ENCODE results near the gene CERS1. TPM values are rescaled to one million over a fixed set of nuclear protein-coding genes. Genes with fewer than 3 reads are reported as not detected.

CERS1 gene
- total RNA-seq, 1 donor from 2014 or later: not detected

DNA sequence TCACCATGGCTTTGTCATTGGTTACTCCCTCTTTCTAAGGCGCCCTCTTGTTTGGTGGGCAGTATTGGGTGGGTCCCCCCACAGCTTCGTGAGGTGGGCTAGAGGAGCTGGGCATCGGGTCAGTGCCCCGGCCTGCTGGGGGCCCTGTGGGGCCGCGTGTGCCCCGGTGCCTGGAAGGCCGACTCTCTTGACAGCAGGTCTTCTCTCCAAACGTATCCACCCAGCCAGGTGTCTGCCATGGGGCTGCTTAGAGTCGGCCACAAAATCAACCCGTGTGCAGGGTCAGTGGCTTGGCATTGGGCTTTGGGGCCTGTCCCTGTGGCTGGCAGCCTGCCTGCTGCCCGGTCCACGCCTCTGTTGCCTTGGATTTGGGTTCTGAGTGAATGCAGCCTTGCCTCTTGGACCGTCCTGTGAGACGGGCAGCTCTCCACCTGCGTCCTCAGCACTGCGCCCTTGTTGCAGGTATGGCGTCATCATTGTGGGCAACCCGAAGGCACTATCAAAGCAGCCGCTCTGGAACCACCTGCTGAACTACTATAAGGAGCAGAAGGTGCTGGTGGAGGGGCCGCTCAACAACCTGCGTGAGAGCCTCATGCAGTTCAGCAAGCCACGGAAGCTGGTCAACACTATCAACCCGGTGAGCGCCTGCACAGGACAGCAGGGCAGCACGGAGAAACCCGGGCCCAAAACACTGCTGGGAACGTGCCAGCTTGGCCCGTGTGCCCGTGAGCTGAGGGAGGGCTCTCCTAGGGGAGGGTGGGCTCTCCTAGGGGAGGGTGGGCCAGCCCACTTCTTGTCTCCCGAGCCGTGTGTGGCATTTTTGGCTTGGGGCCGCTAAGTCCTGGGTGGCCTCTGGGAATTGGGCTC lies 32.7 kb downstream of the CERS1 start:
- DNase-seq (ENCODE audit: low spot score in 2 of 2): no peak
- peaks cover 95 to 100% of the 10 kb centered on the region in 2 donors for H3K36me3 ChIP-seq
- H3K4me1 ChIP-seq: no peaks in the 10 kb centered on the region
- intact Hi-C loops (cut with DNase I): no loop called here
- TF ChIP-seq, protein P1, sequence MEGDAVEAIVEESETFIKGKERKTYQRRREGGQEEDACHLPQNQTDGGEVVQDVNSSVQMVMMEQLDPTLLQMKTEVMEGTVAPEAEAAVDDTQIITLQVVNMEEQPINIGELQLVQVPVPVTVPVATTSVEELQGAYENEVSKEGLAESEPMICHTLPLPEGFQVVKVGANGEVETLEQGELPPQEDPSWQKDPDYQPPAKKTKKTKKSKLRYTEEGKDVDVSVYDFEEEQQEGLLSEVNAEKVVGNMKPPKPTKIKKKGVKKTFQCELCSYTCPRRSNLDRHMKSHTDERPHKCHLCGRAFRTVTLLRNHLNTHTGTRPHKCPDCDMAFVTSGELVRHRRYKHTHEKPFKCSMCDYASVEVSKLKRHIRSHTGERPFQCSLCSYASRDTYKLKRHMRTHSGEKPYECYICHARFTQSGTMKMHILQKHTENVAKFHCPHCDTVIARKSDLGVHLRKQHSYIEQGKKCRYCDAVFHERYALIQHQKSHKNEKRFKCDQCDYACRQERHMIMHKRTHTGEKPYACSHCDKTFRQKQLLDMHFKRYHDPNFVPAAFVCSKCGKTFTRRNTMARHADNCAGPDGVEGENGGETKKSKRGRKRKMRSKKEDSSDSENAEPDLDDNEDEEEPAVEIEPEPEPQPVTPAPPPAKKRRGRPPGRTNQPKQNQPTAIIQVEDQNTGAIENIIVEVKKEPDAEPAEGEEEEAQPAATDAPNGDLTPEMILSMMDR (IDR thresholded peaks at IDR 0.05): no peak
- H3K27ac ChIP-seq: no peak overlapping the region
- no peaks in the 10 kb centered on the region for H3K27me3 ChIP-seq
- H3K9me3 ChIP-seq: no peaks in the 10 kb centered on the region
- H3K4me3 ChIP-seq: no peak overlapping the region

GRCh38 chr19:18861917-18862316 lies 34.0 kb downstream of the CERS1 start:
- intact Hi-C loops (cut with DNase I): no loop called here
- no peak overlapping the region for H3K27ac ChIP-seq
- H3K4me1 ChIP-seq: no peaks in the 10 kb centered on the region
- no peaks in the 10 kb centered on the region for H3K9me3 ChIP-seq
- no peaks in the 10 kb centered on the region for H3K27me3 ChIP-seq
- no peak for DNase-seq (ENCODE audit: low spot score in 2 of 2)
- H3K4me3 ChIP-seq: no peak overlapping the region
- TF ChIP-seq, protein P1 (IDR thresholded peaks at IDR 0.05): no peak
- H3K36me3 ChIP-seq: peaks cover 96 to 100% of the 10 kb centered on the region in 2 donors

- no peak for DNase-seq (ENCODE audit: low spot score in 2 of 2)
- TF ChIP-seq, protein P1 (IDR thresholded peaks at IDR 0.05): no peak
- Histone ChIP-seq H3K4me3 (no peak overlapping the region), H3K9me3 (no peaks in the 10 kb centered on the region), H3K27me3 (no peaks in the 10 kb centered on the region), H3K27ac (no peak overlapping the region), H3K36me3 (peaks cover 99 to 100% of the 10 kb centered on the region in 2 donors), H3K4me1 (no peaks in the 10 kb centered on the region)
- intact Hi-C loops (cut with DNase I): no loop called here
These were observed 34.7 kb downstream of the CERS1 start for GRCh38 chr19:18861235-18861634.

DNA sequence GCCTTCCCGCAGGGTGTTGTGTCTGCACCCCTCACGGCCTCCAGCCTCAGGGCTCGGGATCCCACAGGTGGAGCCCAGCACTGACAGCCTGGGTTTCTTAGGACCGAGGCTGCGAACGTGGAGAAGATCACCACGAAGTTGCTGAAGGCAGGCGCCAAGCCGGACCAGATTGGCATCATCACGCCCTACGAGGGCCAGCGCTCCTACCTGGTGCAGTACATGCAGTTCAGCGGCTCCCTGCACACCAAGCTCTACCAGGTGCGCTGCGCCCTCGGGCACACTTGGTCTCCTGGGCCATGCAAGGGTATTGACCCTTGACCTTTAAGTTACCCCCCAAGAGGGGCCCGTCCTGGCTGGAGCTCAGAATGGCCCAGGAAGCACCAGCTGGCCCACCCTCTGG lies 35.2 kb downstream of the CERS1 start:
- H3K4me3 ChIP-seq: no peak overlapping the region
- no peak for DNase-seq (ENCODE audit: low spot score in 2 of 2)
- no peaks in the 10 kb centered on the region for H3K4me1 ChIP-seq
- H3K27ac ChIP-seq: no peak overlapping the region
- H3K36me3 ChIP-seq: peaks cover 99 to 100% of the 10 kb centered on the region in 2 donors
- H3K9me3 ChIP-seq: no peaks in the 10 kb centered on the region
- intact Hi-C loops (cut with DNase I): no loop called here
- TF ChIP-seq, protein P1 (IDR thresholded peaks at IDR 0.05): no peak
- no peaks in the 10 kb centered on the region for H3K27me3 ChIP-seq

GRCh38 chr19:18860302-18860700 lies 35.7 kb downstream of the CERS1 start:
- TF ChIP-seq, protein P1 (IDR thresholded peaks at IDR 0.05): no peak

More at GRCh38 chr19:18860302-18860700, 35.7 kb downstream of the CERS1 start:
- intact Hi-C loops (cut with DNase I): no loop called here
- Histone ChIP-seq H3K4me1 (no peaks in the 10 kb centered on the region), H3K36me3 (peaks cover 99 to 100% of the 10 kb centered on the region in 2 donors), H3K4me3 (no peak overlapping the region), H3K27me3 (no peaks in the 10 kb centered on the region), H3K27ac (no peak overlapping the region), H3K9me3 (no peaks in the 10 kb centered on the region)
- no peak for DNase-seq (ENCODE audit: low spot score in 2 of 2)

Measured in ascending aorta (tissue), 2 donors.